ENCODE data around the gene ADSS1.

The ADSS1 gene

GRCh38 chr14:104700225-104700651, 23.8 kb upstream of the ADSS1 start:
- DNase-seq (ENCODE audit: low read depth in 2 of 2): no peak

DNA sequence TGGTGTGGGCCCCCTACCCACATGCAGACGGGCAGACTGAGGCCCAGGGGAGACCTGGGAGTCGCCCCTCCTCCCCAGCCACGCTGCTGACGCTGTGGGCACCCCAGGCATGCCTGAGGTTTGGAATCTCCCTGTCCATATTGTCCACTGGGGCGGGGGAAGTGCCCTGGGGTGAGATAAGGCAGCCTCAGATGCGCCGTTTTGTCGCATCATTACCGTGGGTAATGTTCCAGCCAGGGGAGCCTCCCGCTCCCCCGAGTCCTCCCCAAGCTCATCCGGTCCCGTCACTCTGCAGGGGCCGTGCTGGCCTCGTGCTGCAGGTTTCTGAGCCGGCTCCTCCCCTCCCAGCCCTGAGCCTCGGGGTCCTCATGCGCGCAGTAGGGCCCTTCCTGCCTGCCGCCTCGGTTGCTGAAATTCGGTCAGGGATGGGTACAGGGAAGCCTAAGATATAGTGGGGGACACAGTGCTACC, 23.2 kb upstream of the ADSS1 start:
- DNase-seq (ENCODE audit: low read depth in 2 of 2): no peak

DNA sequence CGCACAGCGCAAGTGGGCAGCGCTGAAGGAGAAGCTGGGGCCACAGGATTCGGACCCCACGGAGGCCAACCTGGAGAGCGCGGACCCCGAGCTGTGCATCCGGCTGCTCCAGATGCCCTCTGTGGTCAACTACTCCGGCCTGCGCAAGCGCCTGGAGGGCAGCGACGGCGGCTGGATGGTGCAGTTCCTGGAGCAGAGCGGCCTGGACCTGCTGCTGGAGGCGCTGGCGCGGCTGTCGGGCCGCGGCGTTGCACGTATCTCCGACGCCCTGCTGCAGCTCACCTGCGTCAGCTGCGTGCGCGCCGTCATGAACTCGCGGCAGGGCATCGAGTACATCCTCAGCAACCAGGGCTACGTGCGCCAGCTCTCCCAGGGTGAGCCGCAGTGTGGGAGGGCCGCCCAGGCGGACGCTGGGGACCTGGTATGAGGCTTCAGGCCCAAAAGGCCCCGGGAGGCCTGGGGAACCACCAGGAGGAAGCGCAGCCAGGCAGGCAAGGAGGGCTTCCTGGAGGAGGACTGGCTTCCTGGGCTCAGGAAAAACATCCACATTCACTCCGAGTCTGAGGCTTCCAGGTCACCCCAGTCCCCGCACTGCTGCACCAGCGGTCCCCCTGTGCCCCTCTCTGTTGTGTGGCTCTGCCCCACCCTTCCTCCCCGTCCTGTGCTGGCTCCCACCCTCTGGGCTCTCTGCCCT, 22.5 kb upstream of the ADSS1 start:
- no peak for DNase-seq (ENCODE audit: low read depth in 2 of 2)

GRCh38 chr14:104702106-104702505, 21.9 kb upstream of the ADSS1 start:
- DNase-seq (ENCODE audit: low read depth in 2 of 2): no peak

GRCh38 chr14:104702673-104703072, 21.4 kb upstream of the ADSS1 start:
- DNase-seq (ENCODE audit: low read depth in 2 of 2): no peak

DNA sequence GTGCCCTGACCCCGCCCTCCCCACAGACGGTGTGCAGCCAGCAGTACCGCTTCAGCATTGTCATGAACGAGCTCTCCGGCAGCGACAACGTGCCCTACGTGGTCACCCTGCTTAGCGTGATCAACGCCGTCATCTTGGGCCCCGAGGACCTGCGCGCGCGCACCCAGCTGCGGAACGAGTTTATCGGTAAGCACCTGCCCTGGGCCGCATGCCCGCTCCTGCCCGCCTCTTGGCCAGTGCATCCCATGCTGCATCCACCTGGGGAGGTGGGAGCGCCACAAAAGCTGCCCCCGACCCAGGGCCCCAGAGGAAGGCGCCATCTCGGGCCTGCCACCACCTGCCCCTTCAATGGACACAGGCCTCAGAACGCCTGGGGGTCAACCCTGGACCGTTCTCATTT, 20.8 kb upstream of the ADSS1 start:
- no peak for DNase-seq (ENCODE audit: low read depth in 2 of 2)

DNA sequence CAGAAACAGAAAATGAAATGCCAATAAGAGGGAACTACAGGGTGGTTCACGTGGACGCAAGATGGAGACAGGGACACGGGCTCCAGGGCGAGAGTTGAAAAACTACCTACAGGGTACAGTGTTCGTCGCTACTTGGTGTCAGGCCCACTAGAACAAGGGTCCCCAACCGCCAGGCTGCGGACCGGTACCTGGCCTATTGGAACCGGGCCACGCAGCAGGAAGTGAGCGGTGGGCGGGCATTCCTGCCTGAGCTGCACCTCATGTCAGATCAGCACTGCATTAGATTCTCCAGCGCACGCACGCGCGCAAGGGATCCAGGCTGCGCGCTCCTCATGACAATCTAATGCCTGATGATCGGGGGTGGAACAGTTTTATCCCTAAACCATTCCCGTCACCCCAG, 19.8 kb upstream of the ADSS1 start:
- no peak for DNase-seq (ENCODE audit: low read depth in 2 of 2)

- DNase-seq (ENCODE audit: low read depth in 2 of 2): no peak
Observed at GRCh38 chr14:104705340-104706047, 18.5 kb upstream of the ADSS1 start.

- no peak for DNase-seq (ENCODE audit: low read depth in 2 of 2)
Observed at GRCh38 chr14:104706733-104707607, 17.1 kb upstream of the ADSS1 start.

DNA sequence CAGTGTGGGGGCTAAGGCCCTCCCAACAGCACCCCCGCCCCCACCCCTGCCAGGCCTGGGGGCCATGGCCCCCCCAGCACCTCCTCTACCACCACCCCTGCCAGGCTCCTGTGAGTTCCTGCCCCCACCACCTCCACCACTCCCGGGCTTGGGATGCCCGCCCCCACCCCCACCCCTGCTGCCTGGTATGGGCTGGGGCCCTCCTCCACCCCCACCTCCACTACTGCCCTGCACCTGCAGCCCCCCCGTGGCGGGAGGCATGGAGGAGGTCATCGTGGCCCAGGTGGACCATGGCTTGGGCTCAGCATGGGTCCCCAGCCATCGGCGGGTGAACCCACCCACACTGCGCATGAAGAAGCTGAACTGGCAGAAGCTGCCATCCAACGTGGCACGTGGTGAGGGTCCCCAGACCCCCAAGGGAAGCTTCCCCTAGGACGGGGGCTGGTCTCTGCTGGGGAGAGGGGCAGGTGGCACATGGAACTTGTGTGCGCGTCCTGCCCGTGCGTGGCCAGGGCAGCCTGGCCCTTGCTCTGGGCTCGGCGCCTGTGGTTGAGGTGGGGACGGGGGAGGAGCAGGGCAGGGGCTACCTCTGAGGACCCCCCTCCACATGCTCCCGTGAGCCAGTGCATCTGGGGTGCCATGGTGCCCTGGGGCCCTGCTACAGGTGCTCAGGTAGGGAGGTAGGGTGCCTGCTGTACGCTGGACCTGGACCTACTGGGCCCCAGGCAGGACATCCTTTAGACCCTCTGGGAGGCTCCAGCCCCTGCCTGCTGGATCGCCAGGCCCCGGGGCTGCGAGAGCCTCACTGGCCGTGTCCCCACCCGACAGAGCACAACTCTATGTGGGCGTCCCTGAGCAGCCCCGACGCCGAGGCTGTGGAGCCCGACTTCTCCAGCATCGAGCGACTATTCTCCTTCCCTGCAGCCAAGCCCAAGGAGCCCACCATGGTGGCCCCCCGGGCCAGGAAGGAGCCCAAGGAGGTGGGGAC, 16.1 kb upstream of the ADSS1 start:
- no peak for DNase-seq (ENCODE audit: low read depth in 2 of 2)

DNA sequence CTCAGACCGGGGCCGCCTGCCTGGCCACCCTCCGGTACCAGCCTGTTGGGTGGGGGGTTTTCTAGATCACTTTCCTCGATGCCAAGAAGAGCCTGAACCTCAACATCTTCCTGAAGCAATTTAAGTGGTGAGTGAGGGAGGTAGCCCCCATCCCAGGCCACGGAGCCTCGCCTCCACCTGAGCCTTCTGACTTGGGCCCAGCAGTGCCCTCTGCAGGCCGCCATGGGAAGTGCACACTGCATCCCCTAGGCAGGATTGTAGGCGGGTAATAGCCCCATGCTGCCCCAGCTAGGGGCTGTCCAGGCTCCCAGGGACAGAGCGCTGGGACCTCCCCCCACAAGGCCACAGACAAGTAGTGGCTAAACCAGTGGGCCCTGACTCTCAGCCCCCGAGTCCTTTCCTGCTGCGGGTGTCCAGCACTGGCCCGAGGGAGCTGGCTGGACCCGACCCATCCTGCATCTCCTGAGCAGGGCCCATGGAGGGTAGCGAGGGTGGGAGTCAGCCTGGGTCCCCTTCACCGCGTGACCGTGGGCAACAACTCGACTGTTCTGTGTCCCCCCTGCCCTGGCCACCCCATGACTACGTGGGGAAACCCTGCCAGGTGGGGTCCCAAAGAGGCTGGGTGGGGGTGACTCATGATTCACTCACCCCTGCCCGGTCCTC, 15.3 kb upstream of the ADSS1 start:
- DNase-seq (ENCODE audit: low read depth in 2 of 2): no peak

DNA sequence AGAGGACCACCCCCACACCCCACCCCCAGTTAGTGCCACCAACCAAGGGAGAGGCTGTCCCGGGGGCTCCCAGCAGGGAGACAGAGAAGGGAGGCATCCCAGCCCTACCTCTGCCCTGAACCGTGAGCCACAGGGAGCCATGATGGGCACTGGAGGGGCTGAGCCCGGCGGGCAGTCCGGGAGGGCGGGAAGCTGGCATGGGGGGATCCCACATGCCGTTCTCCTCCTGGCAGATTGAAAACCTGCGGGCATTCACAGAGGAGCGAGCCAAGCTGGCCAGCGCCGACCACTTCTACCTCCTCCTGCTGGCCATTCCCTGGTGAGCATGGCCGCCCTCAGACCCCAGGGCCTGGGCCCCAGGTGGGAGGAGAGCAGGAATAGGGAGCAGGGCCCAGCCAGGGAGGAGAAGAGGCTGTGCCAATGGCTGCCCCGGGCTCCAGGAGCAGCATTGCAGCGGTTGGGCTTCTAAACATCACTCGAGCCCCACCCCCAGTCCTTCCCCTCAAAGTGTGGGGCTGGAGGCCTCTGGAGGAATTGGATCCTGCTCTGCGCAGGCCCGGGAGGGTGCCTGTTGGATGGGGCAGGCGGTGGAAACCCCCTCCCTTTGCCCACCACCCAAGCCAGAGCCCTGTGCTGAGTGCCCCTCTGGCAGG, 14.5 kb upstream of the ADSS1 start:
- no peak for DNase-seq (ENCODE audit: low read depth in 2 of 2)

DNA sequence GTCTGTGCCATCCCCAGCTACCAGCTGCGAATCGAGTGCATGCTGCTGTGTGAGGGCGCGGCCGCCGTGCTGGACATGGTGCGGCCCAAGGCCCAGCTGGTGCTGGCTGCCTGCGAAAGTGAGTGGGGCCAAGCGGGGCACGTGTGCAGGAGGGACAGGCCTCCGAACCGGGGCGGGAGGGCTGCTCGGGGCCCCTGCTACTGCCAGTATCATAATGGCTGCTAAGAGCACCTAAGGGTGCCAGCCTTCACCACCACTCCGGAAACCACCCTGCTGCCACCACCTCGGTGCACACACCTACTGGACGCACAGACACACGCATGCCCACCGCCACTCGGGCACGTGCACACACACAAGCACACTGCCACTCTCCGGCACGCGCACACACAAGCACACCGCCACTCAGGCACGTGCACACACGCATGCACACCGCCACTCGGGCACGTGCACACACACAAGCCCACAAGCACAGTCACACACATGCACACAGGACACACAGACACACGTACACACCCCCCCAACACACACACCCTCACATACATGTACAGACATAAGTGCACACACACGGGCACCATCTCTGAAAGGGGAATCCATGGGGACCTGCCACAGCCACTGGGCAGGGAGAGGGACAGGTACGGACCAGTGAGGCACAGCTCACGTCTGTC, 13.8 kb upstream of the ADSS1 start:
- no peak for DNase-seq (ENCODE audit: low read depth in 2 of 2)

DNA sequence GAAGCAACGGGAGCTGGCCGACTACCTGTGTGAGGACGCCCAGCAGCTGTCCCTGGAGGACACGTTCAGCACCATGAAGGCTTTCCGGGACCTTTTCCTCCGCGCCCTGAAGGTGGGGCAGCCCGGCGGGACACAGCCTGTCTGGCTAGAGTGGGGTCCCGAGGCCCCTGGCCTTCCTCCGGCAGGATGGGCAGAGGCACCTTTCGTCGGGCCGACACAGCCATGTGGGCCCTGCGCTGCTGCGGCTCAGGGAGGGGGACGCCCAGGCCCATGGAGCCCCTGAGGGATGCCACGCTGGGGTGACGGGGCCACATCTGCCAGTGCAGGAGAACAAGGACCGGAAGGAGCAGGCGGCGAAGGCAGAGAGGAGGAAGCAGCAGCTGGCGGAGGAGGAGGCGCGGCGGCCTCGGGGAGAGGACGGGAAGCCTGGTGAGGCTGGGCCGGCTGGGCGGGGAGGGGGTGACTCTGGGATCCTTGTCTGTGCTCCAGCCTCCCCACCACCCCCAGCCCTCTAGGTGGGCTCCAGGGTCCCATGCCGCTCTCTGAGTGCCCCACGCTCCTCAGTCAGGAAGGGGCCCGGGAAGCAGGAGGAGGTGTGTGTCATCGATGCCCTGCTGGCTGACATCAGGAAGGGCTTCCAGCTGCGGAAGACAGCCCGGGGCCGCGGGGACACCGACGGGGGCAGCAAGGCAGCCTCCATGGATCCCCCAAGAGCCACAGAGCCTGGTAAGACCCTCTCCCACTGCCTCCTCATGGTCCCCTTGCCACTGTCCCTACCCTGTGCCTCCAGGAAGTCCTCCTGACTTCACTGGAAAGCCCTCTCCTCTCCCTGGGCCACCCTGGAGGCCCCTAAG, 10.9 kb upstream of the ADSS1 start:
- DNase-seq (ENCODE audit: low read depth in 2 of 2): no peak

GRCh38 chr14:104714066-104714465, 10.0 kb upstream of the ADSS1 start:
- DNase-seq (ENCODE audit: low read depth in 2 of 2): no peak

DNA sequence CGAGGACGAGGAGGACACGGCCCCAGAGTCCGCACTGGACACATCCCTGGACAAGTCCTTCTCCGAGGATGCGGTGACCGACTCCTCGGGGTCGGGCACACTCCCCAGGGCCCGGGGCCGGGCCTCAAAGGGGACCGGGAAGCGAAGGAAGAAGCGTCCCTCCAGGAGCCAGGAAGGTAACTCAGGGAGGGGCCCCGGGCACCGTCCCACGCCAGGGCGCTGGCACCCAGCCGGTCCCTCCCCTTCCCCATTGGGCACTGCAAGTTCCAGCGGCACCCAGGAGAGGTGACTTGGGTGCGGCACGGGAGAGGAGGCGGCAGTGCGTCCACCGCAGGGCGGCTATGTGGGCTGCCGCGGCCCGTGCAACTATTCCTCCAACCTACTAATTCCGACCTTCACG, 9.3 kb upstream of the ADSS1 start:
- DNase-seq (ENCODE audit: low read depth in 2 of 2): no peak

DNA sequence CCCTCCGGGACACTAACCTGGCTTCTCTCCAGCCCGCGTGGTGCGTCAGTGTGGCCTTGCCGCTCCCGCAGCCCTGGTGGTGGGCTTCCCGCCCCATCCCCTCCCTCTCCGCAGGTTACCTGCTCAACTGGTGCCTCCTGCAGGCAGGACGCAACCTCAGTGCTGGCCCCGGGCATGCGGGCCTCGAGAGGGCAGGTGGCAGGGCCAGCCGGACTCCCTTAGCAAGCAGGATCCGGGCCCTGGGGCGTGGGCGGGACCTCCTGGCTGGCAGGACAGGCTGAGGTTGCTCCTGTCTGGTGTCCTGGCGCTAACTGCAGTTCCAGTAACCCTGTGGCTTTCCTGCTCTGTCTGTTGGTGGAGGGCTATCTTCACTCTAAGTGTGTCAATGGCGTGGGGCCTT, 8.6 kb upstream of the ADSS1 start:
- DNase-seq (ENCODE audit: low read depth in 2 of 2): no peak

GRCh38 chr14:104715871-104716270, 8.2 kb upstream of the ADSS1 start:
- no peak for DNase-seq (ENCODE audit: low read depth in 2 of 2)

DNA sequence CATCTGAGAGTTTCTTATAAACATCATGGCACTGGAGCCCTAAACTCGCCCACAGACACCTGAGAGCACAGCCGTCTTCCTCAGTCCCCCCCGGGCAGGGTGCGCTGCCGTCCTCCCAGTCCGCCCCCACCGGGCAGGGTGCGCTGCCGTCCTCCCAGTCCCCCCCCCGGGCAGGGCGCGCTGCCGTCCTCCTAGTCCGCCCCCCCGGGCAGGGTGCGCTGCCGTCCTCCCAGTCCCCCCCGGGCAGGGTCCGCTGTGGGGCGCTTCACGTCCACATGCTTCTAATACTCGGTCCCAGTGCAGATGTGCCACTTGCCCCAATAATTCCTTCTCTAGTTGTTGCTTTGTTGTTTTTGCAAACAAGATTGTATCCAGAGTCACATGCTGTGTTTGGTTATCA, 6.9 kb upstream of the ADSS1 start:
- no peak for DNase-seq (ENCODE audit: low read depth in 2 of 2)

Measured in fibroblast of skin of left biceps (primary cell).